GM12878 (cell line): ENCODE measurements around the gene UBB.

Experiments
- CEBPB ChIP-seq, 2 experiments: fragments of 150-350 bp in 1 of 2; IDR thresholded peaks; 2 replicates each; pipeline ENCODE4 v1.6.1; 2012 to 2014; ENCODE audit warnings: low read depth in 2 of 2, low read length in 2 of 2, borderline replicate concordance in 1 of 2, inconsistent platforms in 1 of 2
- EP300 ChIP-seq, 2 experiments: fragments of 150-350 bp in 1 of 2; IDR thresholded peaks; 2 replicates each; pipeline ENCODE4 v1.6.1; 2011 to 2012; ENCODE audit warnings: low read depth in 2 of 2, low read length in 2 of 2, borderline replicate concordance in 1 of 2, improper control_type of control experiment in 1 of 2, inconsistent platforms in 1 of 2; ENCODE audit not compliant: control insufficient read depth in 1 of 2
- EZH2 ChIP-seq: IDR thresholded peaks from 2 replicates; pipeline ENCODE4 v1.6.1; 2012; ENCODE audit warnings: low read depth, mild to moderate bottlenecking, control low read depth, inconsistent platforms, low read length, borderline replicate concordance; ENCODE audit not compliant: control insufficient read depth
- HDAC6 ChIP-seq: fragments of 200-600 bp; sonication (generic); IDR thresholded peaks from one replicate; pipeline ENCODE4 v1.8.0; 2017; ENCODE audit warnings: antibody characterized with exemption; ENCODE audit not compliant: unreplicated experiment
- KAT2A ChIP-seq: conservative IDR thresholded peaks from 2 replicates; pipeline ENCODE4 v1.6.1; 2011; ENCODE audit warnings: low read depth, low read length; ENCODE audit not compliant: control insufficient read depth
- NR2C2 ChIP-seq: IDR thresholded peaks from 2 replicates; pipeline ENCODE4 v1.6.1; 2011; ENCODE audit warnings: borderline replicate concordance, low read depth; ENCODE audit not compliant: control insufficient read depth, insufficient read length
- USF2 ChIP-seq: IDR thresholded peaks from 2 replicates; pipeline ENCODE4 v1.6.1; 2011; ENCODE audit warnings: low read depth, low read length, improper control_type of control experiment, borderline replicate concordance
- TF ChIP-seq, protein P1 (sequence below), 3 experiments: IDR thresholded peaks in 2 of 3; conservative IDR thresholded peaks in 1 of 3; 2 replicates each; pipeline ENCODE4 v1.5.1; 2011; ENCODE audit warnings: low read depth in 3 of 3, low read length in 3 of 3, mild to moderate bottlenecking in 3 of 3, control low read depth in 2 of 3, moderate library complexity in 2 of 3, inconsistent platforms in 1 of 3, mixed read lengths in 1 of 3; ENCODE audit not compliant: control insufficient read depth in 2 of 3, insufficient read depth in 1 of 3; ENCODE audit errors: extremely low read depth in 1 of 3

DNA sequence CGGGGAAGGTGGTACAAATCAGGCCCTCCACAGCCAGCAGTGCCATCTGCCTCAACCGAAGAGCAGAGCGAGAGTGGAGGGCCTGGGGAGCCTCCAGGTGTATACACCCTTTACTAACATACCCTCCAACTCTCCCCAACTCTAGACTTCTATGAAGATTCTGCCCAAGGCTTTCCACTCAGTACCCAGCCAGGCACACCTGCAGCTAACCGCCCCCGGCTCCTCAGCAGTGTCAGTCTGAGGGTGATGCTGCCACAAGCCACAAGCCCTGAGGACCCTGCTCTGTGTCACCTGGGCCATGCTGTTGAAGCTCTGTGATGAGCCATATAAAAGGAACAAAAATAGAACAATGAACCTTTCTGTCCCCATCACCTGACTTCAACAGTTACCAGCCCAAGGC lies 31.5 kb upstream of the UBB start:
- TF ChIP-seq KAT2A, result no peak
- no peak for TF ChIP-seq CEBPB (IDR thresholded peaks at IDR 0.05; ENCODE audit: borderline replicate concordance in 1 of 2, low read depth in 2 of 2, low read length in 2 of 2)
- TF ChIP-seq, protein P1, sequence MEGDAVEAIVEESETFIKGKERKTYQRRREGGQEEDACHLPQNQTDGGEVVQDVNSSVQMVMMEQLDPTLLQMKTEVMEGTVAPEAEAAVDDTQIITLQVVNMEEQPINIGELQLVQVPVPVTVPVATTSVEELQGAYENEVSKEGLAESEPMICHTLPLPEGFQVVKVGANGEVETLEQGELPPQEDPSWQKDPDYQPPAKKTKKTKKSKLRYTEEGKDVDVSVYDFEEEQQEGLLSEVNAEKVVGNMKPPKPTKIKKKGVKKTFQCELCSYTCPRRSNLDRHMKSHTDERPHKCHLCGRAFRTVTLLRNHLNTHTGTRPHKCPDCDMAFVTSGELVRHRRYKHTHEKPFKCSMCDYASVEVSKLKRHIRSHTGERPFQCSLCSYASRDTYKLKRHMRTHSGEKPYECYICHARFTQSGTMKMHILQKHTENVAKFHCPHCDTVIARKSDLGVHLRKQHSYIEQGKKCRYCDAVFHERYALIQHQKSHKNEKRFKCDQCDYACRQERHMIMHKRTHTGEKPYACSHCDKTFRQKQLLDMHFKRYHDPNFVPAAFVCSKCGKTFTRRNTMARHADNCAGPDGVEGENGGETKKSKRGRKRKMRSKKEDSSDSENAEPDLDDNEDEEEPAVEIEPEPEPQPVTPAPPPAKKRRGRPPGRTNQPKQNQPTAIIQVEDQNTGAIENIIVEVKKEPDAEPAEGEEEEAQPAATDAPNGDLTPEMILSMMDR (IDR thresholded peaks at IDR 0.05 in 2 of 3, conservative IDR thresholded peaks at IDR 0.05 in 1 of 3; ENCODE audit: control insufficient read depth in 2 of 3, extremely low read depth in 1 of 3, insufficient read depth in 1 of 3, low read depth in 3 of 3, low read length in 3 of 3), result no peak
- TF ChIP-seq NR2C2, result no peak
- TF ChIP-seq HDAC6, result no peak
- TF ChIP-seq EP300 (IDR thresholded peaks at IDR 0.05; ENCODE audit: borderline replicate concordance in 1 of 2, control insufficient read depth in 1 of 2, low read depth in 2 of 2, low read length in 2 of 2), result no peak
- TF ChIP-seq USF2, result no peak
- TF ChIP-seq EZH2, result no peak
